Adrenal gland (tissue), 12 donors: ENCODE measurements around the gene GNS. TPM values are rescaled to one million over a fixed set of nuclear protein-coding genes. Genes with fewer than 3 reads are reported as not detected.

Source experiments
- DNase-seq, 7 donors: peaks; one replicate each; pipeline ENCODE4 v3.0.0-alpha.2; 2019 to 2020
- H3K27ac ChIP-seq, 5 donors: fragments of 200-600 bp; sonication (generic) in 4 of 5; 1 replicate in 3 of 5; 2 replicates in 2 of 5; pipeline versions ENCODE4 v1.5.1 to v1.8.0; 2016 to 2020; ENCODE audit warnings: mild to moderate bottlenecking in 1 of 5
- H3K27me3 ChIP-seq: fragments of 200-600 bp; 2 replicates; pipeline ENCODE4 v1.8.0; 2021
- H3K36me3 ChIP-seq, 2 donors: fragments of 200-600 bp; replicated peaks in 1 of 2; 1 replicate in 1 of 2; 2 replicates in 1 of 2; pipeline versions ENCODE4 v1.5.1 to v1.8.0; 2018 to 2022
- H3K4me1 ChIP-seq, 2 donors: fragments of 200-600 bp; replicated peaks in 1 of 2; 1 replicate in 1 of 2; 2 replicates in 1 of 2; pipeline versions ENCODE4 v1.5.1 to v1.8.0; 2018 to 2021
- H3K4me3 ChIP-seq, 4 donors: fragments of 200-600 bp; sonication (generic) in 3 of 4; one replicate each; pipeline ENCODE4 v1.5.1; 2016 to 2018
- H3K9me3 ChIP-seq, 3 donors: fragments of 200-600 bp; sonication (generic) in 1 of 3; replicated peaks in 1 of 3; 1 replicate in 2 of 3; 2 replicates in 1 of 3; pipeline versions ENCODE4 v1.5.1 to v1.8.0; 2016 to 2021
- POLR2A ChIP-seq, 2 donors: fragments of 450-650 bp; IDR thresholded peaks; one replicate each; pipeline ENCODE4 v1.6.1; 2017; ENCODE audit warnings: antibody characterized with exemption in 2 of 2, mild to moderate bottlenecking in 2 of 2, moderate library complexity in 1 of 2
- WGBS, 4 donors: extraction: QIAGEN DNeasy Blood & Tissue Kit in 2 of 4; methylation state at CpG; one replicate each; pipeline versions ENCODE4 v1.1.5 to v1.1.7; 2013 to 2017; 5-methylcytosine and 5-hydroxymethylcytosine counted together
- intact Hi-C, 2 donors: fragments of 100-400 bp; cut with DNase I; formaldehyde crosslinking; loops; one replicate each; pipeline versions ENCODE4 v1.14.1 to v1.15.0; 2022 to 2023
- polyA plus RNA-seq, 3 donors: library from polyadenylated mRNA; stranded (reverse); fragments of 200-250 nt in 2 of 3; fragments of 350-450 nt in 1 of 3; fragmentation: Illumina TruSeq in 1 of 3; extraction: RNeasy Lipid Tissue Mini Kit (QIAGEN cat#74804) in 1 of 3; gene quantifications; one replicate each; pipeline ENCODE4 v1.2.3, GENCODE V29; 2013 to 2014
- total RNA-seq, 9 donors: library from RNA; depleted of rRNA in 4 of 9; stranded (reverse); fragments of >200 nt in 4 of 9; fragments of 120-200 nt in 1 of 9; fragmentation: NEBNext Ultra II Directional in 1 of 9; extraction: Animal tissue kit (Norgen Biotek cat#: 25700) in 1 of 9; gene quantifications; one replicate each; pipeline versions ENCODE4 v1.1.0 to v1.2.4, GENCODE V29; 2013 to 2023
- TF ChIP-seq, protein P1 (sequence below), 6 experiments: fragments of 450-650 bp in 4 of 6; fragments of 200-600 bp in 2 of 6; sonication (generic) in 1 of 6; IDR thresholded peaks; 1 replicate in 5 of 6; 2 replicates in 1 of 6; pipeline versions ENCODE4 v1.5.1 to v1.8.0; 2016 to 2021; ENCODE audit warnings: antibody characterized with exemption in 6 of 6, mild to moderate bottlenecking in 2 of 6, moderate library complexity in 1 of 6
- donor health status: healthy with polysubstance abuse.
- donor health status: Bipolar disorder and iron deficiency.
- donor health status: DM: yes; HTN: yes; CAD: no.
- donor health status: DM: no; HTN: no; CAD: no.
- donor health status: DM: no; HTN: no; CAD: no.
- donor health status: DM: yes; HTN: yes; CAD: no.

Gene GNS
- total and polyA plus RNA-seq, 12 donors: 44.3 to 647 (median 567) TPM

DNA sequence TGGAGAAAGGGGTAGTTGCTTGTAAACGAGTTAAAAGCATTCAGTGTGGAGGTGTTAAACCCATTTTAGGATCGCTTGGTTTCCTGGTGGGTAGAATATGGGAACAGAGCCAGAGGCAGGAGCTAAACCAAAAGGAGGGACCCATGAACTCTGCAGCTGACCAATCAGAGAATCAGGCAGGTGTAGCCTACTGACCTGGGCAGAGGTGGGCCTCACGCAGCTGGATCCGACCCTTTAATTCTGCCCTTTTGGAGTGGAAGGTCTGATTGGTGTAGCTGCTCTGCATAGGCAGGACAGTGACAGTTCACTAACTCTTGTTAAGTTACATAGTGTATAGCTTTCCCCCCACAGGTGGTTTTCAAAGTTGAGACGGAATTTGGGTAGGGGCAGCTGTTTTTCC is 63.7 kb downstream of the GNS start:
- peaks cover 0 to 22% of the 10 kb centered on the region in 2 donors for H3K36me3 ChIP-seq
- intact Hi-C loops: loop anchor here (5.0 to 10.0 kb wide), 3 partner anchors 91 to 148 kb away; no protein-coding TSS in a partner anchor
- no peak for DNase-seq
- 79 to 93% (median 82%) methylated on average over 5 of the region's 5 CpGs for WGBS, 4 donors
- peak overlapping the region in 1 of 5 donors; percentile 21 for H3K27ac ChIP-seq
- TF ChIP-seq, protein P1, sequence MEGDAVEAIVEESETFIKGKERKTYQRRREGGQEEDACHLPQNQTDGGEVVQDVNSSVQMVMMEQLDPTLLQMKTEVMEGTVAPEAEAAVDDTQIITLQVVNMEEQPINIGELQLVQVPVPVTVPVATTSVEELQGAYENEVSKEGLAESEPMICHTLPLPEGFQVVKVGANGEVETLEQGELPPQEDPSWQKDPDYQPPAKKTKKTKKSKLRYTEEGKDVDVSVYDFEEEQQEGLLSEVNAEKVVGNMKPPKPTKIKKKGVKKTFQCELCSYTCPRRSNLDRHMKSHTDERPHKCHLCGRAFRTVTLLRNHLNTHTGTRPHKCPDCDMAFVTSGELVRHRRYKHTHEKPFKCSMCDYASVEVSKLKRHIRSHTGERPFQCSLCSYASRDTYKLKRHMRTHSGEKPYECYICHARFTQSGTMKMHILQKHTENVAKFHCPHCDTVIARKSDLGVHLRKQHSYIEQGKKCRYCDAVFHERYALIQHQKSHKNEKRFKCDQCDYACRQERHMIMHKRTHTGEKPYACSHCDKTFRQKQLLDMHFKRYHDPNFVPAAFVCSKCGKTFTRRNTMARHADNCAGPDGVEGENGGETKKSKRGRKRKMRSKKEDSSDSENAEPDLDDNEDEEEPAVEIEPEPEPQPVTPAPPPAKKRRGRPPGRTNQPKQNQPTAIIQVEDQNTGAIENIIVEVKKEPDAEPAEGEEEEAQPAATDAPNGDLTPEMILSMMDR (IDR thresholded peaks at IDR 0.05): no peak
- no peak for TF ChIP-seq POLR2A (IDR thresholded peaks at IDR 0.05)
- no peaks in the 10 kb centered on the region for H3K27me3 ChIP-seq
- H3K4me3 ChIP-seq: no peak overlapping the region
- H3K9me3 ChIP-seq: no peaks in the 10 kb centered on the region
- H3K4me1 ChIP-seq: peaks cover 0 to 9% of the 10 kb centered on the region in 2 donors

GRCh38 chr12:64694130-64695040 is 64.8 kb downstream of the GNS start:
- Histone ChIP-seq H3K9me3 (no peaks in the 10 kb centered on the region), H3K4me1 (peaks cover 0 to 9% of the 10 kb centered on the region in 2 donors), H3K4me3 (no peak overlapping the region), H3K27me3 (no peaks in the 10 kb centered on the region), H3K36me3 (peaks cover 0 to 22% of the 10 kb centered on the region in 2 donors), H3K27ac (no peak overlapping the region)
- intact Hi-C loops: loop anchor here (5.0 to 10.0 kb wide), 3 partner anchors 90 to 147 kb away; no protein-coding TSS in a partner anchor
- no peak for TF ChIP-seq POLR2A (IDR thresholded peaks at IDR 0.05)
- TF ChIP-seq, protein P1 (IDR thresholded peaks at IDR 0.05): no peak
- WGBS, 4 donors: 82 to 86% (median 84%) methylated on average over 18 of the region's 18 CpGs
- no peak for DNase-seq

GRCh38 chr12:64691795-64692583 is 67.2 kb downstream of the GNS start:
- Histone ChIP-seq H3K36me3 (peaks cover 0 to 22% of the 10 kb centered on the region in 2 donors), H3K9me3 (no peaks in the 10 kb centered on the region), H3K4me3 (no peak overlapping the region), H3K4me1 (peaks cover 9 to 17% of the 10 kb centered on the region in 2 donors), H3K27me3 (no peaks in the 10 kb centered on the region), H3K27ac (peak overlapping the region in 1 of 5 donors; percentile 1)
- intact Hi-C loops: loop anchor here in 1 of 2 donors (10.0 kb wide), 1 partner anchor 87 kb away; no protein-coding TSS in a partner anchor
- TF ChIP-seq POLR2A (IDR thresholded peaks at IDR 0.05): no peak
- TF ChIP-seq, protein P1 (IDR thresholded peaks at IDR 0.05): no peak
- no peak for DNase-seq
- 35 to 56% (median 49%) methylated on average over 2 of the region's 2 CpGs for WGBS, 4 donors
